A549 (cell line): ENCODE results near the gene NIFK. TPM values are rescaled to one million over a fixed set of nuclear protein-coding genes. Genes with fewer than 3 reads are reported as not detected.

ENCODE experiments used
- ATAC-seq, 2 experiments: fragments of 200-7000 bp in 1 of 2; fragments of >200 bp in 1 of 2; cut with Nextera tagmentation in 1 of 2; cut with Tn5 transposase in 1 of 2; 3 replicates each; pipeline versions ENCODE4 v1.8.0 to v1.9.1; 2018 to 2020; ENCODE audit warnings: mild to moderate bottlenecking in 1 of 2, moderate library complexity in 1 of 2
- CTCF ChIA-PET: fragments of 300-600 bp; sonication (Branson Sonifier 250); formaldehyde crosslinking; extraction: SDS; loops from one replicate; lab custom pipeline; 2021; ENCODE audit warnings: antibody characterized with exemption, inconsistent platforms; lab: Yijun Ruan, JAX
- POLR2A ChIA-PET: fragments of 350-600 bp; formaldehyde crosslinking; extraction: SDS; loops from one replicate; lab custom pipeline; 2021; ENCODE audit warnings: antibody characterized with exemption, inconsistent platforms; lab: Yijun Ruan, JAX
- DNase-seq, 2 experiments: peaks; one replicate each; pipeline versions ENCODE4 v3.0.0 to v3.0.0-alpha.2; 2011 to 2016; ENCODE audit warnings: low read depth in 1 of 2, low spot score in 1 of 2
- FAIRE-seq: peaks from 2 replicates; lab custom pipeline; 2011; peaks lifted over from hg19 to GRCh38; lab: Jason Lieb, UNC
- H3K27ac ChIP-seq, 2 experiments: fragments of >200 bp; sonication (Bioruptor Twin); formaldehyde crosslinking; 3 replicates each; pipeline ENCODE4 v1.5.1; 2016 to 2017
- H3K4me1 ChIP-seq: fragments of >200 bp; sonication (Bioruptor Twin); formaldehyde crosslinking; 3 replicates; pipeline ENCODE4 v1.6.1; 2016
- H3K4me2 ChIP-seq: fragments of >200 bp; sonication (Bioruptor Twin); formaldehyde crosslinking; 3 replicates; pipeline ENCODE4 v1.6.1; 2016
- H3K4me3 ChIP-seq: fragments of >200 bp; sonication (Bioruptor Twin); formaldehyde crosslinking; 3 replicates; pipeline ENCODE4 v1.5.1; 2016
- H3K9me3 ChIP-seq: fragments of >200 bp; sonication (Bioruptor Twin); formaldehyde crosslinking; 3 replicates; pipeline ENCODE4 v1.6.1; 2016
- CBX2 ChIP-seq: fragments of 200-600 bp; sonication (generic); IDR thresholded peaks from 2 replicates; pipeline ENCODE4 v1.6.1; 2016; ENCODE audit warnings: low read depth, mild to moderate bottlenecking, borderline replicate concordance
- CBX8 ChIP-seq: fragments of 200-600 bp; sonication (generic); IDR thresholded peaks from 2 replicates; pipeline ENCODE4 v1.6.1; 2016
- CHD2 ChIP-seq: fragments of 150-350 bp; IDR thresholded peaks from 2 replicates; pipeline ENCODE4 v1.6.1; 2014; ENCODE audit warnings: low read length; ENCODE audit not compliant: partially characterized antibody
- E2F6 ChIP-seq: IDR thresholded peaks from 2 replicates; pipeline ENCODE4 v1.6.1; 2012; ENCODE audit warnings: low read depth, borderline replicate concordance
- EHF ChIP-seq: fragments of 250-450 bp; sonication (Bioruptor Pico); IDR thresholded peaks from 2 replicates; pipeline ENCODE4 v1.5.0; 2020; ENCODE audit warnings: mild to moderate bottlenecking
- EHMT2 ChIP-seq: fragments of 200-600 bp; sonication (generic); IDR thresholded peaks from 2 replicates; pipeline ENCODE4 v1.6.1; 2016; ENCODE audit warnings: antibody characterized with exemption, low read depth, mild to moderate bottlenecking, moderate library complexity
- EP300 ChIP-seq, 2 experiments: fragments of >200 bp; sonication (Bioruptor Twin); formaldehyde crosslinking; IDR thresholded peaks; 2 replicates in 1 of 2; 3 replicates in 1 of 2; pipeline ENCODE4 v1.6.1; 2016 to 2017
- FOXS1 ChIP-seq: fragments of 250-450 bp; sonication (Bioruptor Pico); IDR thresholded peaks from 2 replicates; pipeline ENCODE4 v1.5.0; 2020; ENCODE audit warnings: mild to moderate bottlenecking, moderate library complexity
- HES2 ChIP-seq: fragments of >200 bp; sonication (Bioruptor Twin); formaldehyde crosslinking; IDR thresholded peaks from 2 replicates; pipeline ENCODE4 v1.6.1; 2016
- HEYL ChIP-seq: fragments of 250-450 bp; sonication (Bioruptor Pico); IDR thresholded peaks from 2 replicates; pipeline ENCODE4 v1.8.0; 2021; ENCODE audit warnings: mild to moderate bottlenecking, moderate library complexity
- HMGXB4 ChIP-seq: fragments of 250-450 bp; sonication (Bioruptor Pico); IDR thresholded peaks from 2 replicates; pipeline ENCODE4 v1.5.0; 2021; ENCODE audit warnings: mild to moderate bottlenecking, moderate library complexity, borderline replicate concordance
- HOXA7 ChIP-seq: fragments of 250-450 bp; sonication (Bioruptor Pico); IDR thresholded peaks from 2 replicates; pipeline ENCODE4 v1.5.0; 2020; ENCODE audit warnings: mild to moderate bottlenecking, moderate library complexity
- HOXB13 ChIP-seq: fragments of 250-450 bp; sonication (Bioruptor Pico); IDR thresholded peaks from 2 replicates; pipeline ENCODE4 v1.5.0; 2020; ENCODE audit warnings: low read depth, mild to moderate bottlenecking, moderate library complexity
- HOXB5 ChIP-seq: fragments of 250-450 bp; sonication (Bioruptor Pico); IDR thresholded peaks from 2 replicates; pipeline ENCODE4 v1.5.0; 2020; ENCODE audit warnings: mild to moderate bottlenecking, moderate library complexity
- JUN ChIP-seq, 2 experiments: fragments of >200 bp; sonication (Bioruptor Twin); formaldehyde crosslinking; IDR thresholded peaks; 2 replicates in 1 of 2; 3 replicates in 1 of 2; pipeline ENCODE4 v1.6.1; 2016 to 2017
- KDM1A ChIP-seq: fragments of 200-600 bp; sonication (generic); IDR thresholded peaks from 2 replicates; pipeline ENCODE4 v1.6.1; 2016; ENCODE audit warnings: low read depth, mild to moderate bottlenecking
- MAFK ChIP-seq: fragments of 450-650 bp; IDR thresholded peaks from 2 replicates; pipeline ENCODE4 v1.6.1; 2014; ENCODE audit not compliant: partially characterized antibody
- MAZ ChIP-seq: fragments of 150-350 bp; IDR thresholded peaks from 2 replicates; pipeline ENCODE4 v1.6.1; 2014; ENCODE audit warnings: antibody characterized with exemption, low read depth, low read length, borderline replicate concordance
- MYC ChIP-seq: IDR thresholded peaks from 2 replicates; pipeline ENCODE4 v1.6.1; 2012; ENCODE audit warnings: mild to moderate bottlenecking, inconsistent platforms, low read length, improper control_type of control experiment, borderline replicate concordance
- NPAS2 ChIP-seq: fragments of 250-450 bp; sonication (Bioruptor Pico); IDR thresholded peaks from 2 replicates; pipeline ENCODE4 v1.8.0; 2022; ENCODE audit warnings: mild to moderate bottlenecking, moderate library complexity, borderline replicate concordance
- NR3C1 ChIP-seq: fragments of >200 bp; sonication (Bioruptor Twin); formaldehyde crosslinking; IDR thresholded peaks from 3 replicates; pipeline ENCODE4 v1.6.1; 2017
- PHF8 ChIP-seq: fragments of 200-600 bp; sonication (generic); IDR thresholded peaks from 2 replicates; pipeline ENCODE4 v1.6.1; 2016; ENCODE audit warnings: low read depth, mild to moderate bottlenecking, antibody characterized with exemption, moderate library complexity, borderline replicate concordance
- POLR2AphosphoS2 ChIP-seq: conservative IDR thresholded peaks from 2 replicates; pipeline ENCODE4 v1.6.1; 2012; ENCODE audit warnings: low read length, improper control_type of control experiment, inconsistent platforms
- SMC3 ChIP-seq: fragments of >200 bp; sonication (Bioruptor Twin); formaldehyde crosslinking; IDR thresholded peaks from 3 replicates; pipeline ENCODE4 v1.6.1; 2018; ENCODE audit warnings: inconsistent platforms
- TFCP2L1 ChIP-seq: fragments of 250-450 bp; sonication (Bioruptor Pico); IDR thresholded peaks from 2 replicates; pipeline ENCODE4 v1.5.0; 2021; ENCODE audit warnings: mild to moderate bottlenecking
- TP53 ChIP-seq: fragments of 250-450 bp; sonication (Bioruptor Pico); IDR thresholded peaks from 2 replicates; pipeline ENCODE4 v1.5.0; 2021; ENCODE audit warnings: mild to moderate bottlenecking, moderate library complexity
- ZFP36 ChIP-seq: fragments of 450-650 bp; IDR thresholded peaks from 2 replicates; pipeline ENCODE4 v1.6.1; 2014; ENCODE audit warnings: borderline replicate concordance; ENCODE audit not compliant: partially characterized antibody
- ZSCAN20 ChIP-seq: fragments of 250-450 bp; sonication (Bioruptor Pico); IDR thresholded peaks from 2 replicates; pipeline ENCODE4 v1.8.0; 2022; ENCODE audit warnings: mild to moderate bottlenecking, moderate library complexity
- WGBS: methylation state at CpG from one replicate; pipeline ENCODE4 v1.1.6; 2017; ENCODE audit errors: missing lambda C conversion rate; 5-methylcytosine and 5-hydroxymethylcytosine counted together
- polyA plus RNA-seq, 4 experiments: library from polyadenylated mRNA; depleted of rRNA in 3 of 4; stranded (reverse); fragments of >200 nt; fragmentation: RNase III in 1 of 4; extraction: RNeasy Plus Mini Kit Qiagen cat#74134 plus additional on column Dnase treatment in 1 of 4; gene quantifications; 2 replicates in 3 of 4; 3 replicates in 1 of 4; pipeline ENCODE4 v1.2.3, GENCODE V29; 2011 to 2017
- TF ChIP-seq, protein P1 (sequence below): IDR thresholded peaks from 2 replicates; pipeline ENCODE4 v1.6.1; 2012
- TF ChIP-seq, protein P2 (sequence below): fragments of 250-450 bp; sonication (Bioruptor Pico); IDR thresholded peaks from 2 replicates; pipeline ENCODE4 v1.5.0; 2020; ENCODE audit warnings: low read depth, mild to moderate bottlenecking, moderate library complexity

The NIFK gene
- polyA plus RNA-seq, 2 of the 4 experiments (the other 2 are of a cell fraction): 50.3 to 82.9 TPM

DNA sequence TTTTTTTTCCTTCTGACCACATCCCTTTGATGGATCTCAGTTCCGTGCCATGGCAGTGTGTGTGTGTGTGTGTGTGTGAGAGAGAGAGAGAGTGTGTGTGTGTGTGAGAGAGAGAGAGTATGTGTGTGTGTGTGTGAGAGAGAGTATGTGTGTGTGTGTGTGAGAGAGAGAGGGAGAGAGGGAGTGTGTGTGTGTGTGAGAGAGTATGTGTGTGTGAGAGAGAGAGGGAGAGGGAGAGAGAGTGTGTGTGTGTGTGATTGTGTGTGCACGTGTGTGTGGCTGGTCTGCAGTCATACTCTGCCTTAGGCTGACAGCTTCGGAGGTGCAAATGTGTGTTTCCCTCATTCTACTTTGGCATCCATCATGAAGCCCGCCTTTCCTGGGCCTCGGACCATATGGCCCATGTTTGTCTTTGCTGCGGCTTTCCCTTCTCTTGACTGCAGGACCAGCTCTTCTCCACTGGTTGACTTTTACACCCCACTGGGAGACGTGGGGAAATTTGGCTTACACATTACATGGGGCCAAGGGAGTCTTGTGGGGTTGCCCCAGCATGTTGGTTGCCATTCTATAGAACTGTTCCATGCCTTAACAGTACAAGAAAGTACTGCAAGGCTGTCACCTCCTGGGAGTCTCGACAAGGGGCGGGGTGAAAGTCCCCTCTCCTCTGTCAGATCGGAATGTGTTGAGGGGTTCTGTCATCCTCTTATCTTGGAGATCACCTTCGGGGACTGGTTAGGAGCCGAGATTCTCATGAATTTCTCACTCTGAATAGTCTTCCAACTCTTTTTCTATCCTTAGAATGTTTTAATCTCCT, 40.4 kb upstream of the NIFK start (continued):
- TF ChIP-seq NPAS2 (CRISPR knock-in tag) (no peak), E2F6 (no peak), NR3C1 (no peak), CHD2 (no peak), MAZ (no peak)
- TF ChIP-seq, all 56 proteins: peak for 0

- DNase-seq (no peak), ATAC-seq (no peak), FAIRE-seq (no peak)
- ChIA-PET CTCF (no interaction called here), POLR2A (no interaction called here)
- TF ChIP-seq KDM1A (no peak), TFCP2L1 (CRISPR knock-in tag) (no peak), EHMT2 (no peak), ZFP36 (no peak), FOXS1 (no peak), HOXB13 (CRISPR knock-in tag) (no peak), HEYL (CRISPR knock-in tag) (no peak), MAFK (no peak), HES2 (no peak), JUN (IDR thresholded peaks at IDR 0.05) (no peak)
- WGBS: 76% methylated on average over 3 of the region's 3 CpGs
- no peak overlapping the region for H3K4me3 ChIP-seq
- H3K4me2 ChIP-seq: no peak overlapping the region
- H3K27ac ChIP-seq: no peak overlapping the region
- H3K4me1 ChIP-seq: peaks cover 19% of the 10 kb centered on the region
- H3K9me3 ChIP-seq: no peaks in the 10 kb centered on the region
These were observed 39.7 kb upstream of the NIFK start for GRCh38 chr2:121776361-121776760.

DNA sequence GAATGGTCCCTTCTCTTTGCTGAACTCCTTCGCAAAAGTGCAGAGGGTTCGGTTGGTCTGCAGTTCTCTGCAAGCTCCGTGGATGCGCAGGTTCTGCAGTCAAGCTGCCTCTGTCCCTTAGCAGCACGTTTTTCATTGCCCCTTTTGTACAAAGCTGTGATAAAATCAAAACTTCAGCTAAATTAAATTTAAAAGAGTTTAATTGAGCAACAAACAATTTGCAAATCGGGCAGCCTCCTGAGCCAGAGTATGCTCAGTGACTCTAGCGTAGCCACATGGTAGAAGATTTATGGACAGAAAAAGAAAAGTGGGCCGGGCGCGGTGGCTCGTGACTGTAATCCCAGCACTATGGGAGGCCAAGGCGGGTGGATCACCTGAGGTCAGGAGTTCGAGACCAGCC, 37.6 kb upstream of the NIFK start:
- DNase-seq (no peak), ATAC-seq (no peak), FAIRE-seq (no peak)
- CTCF ChIA-PET: no interaction called here
- peaks cover 19% of the 10 kb centered on the region for H3K4me1 ChIP-seq
- 84% methylated on average over 13 of the region's 13 CpGs for WGBS
- TF ChIP-seq EP300 (IDR thresholded peaks at IDR 0.05) (no peak), HOXA7 (no peak), MYC (no peak), TP53 (no peak), SMC3 (no peak), EHF (CRISPR knock-in tag) (no peak), HMGXB4 (CRISPR knock-in tag) (no peak), POLR2AphosphoS2 (no peak), EHMT2 (no peak), HOXB5 (CRISPR knock-in tag) (no peak), NPAS2 (CRISPR knock-in tag) (no peak), PHF8 (no peak), ZSCAN20 (CRISPR knock-in tag) (no peak), CBX8 (no peak), CBX2 (no peak)
- TF ChIP-seq, protein P1, sequence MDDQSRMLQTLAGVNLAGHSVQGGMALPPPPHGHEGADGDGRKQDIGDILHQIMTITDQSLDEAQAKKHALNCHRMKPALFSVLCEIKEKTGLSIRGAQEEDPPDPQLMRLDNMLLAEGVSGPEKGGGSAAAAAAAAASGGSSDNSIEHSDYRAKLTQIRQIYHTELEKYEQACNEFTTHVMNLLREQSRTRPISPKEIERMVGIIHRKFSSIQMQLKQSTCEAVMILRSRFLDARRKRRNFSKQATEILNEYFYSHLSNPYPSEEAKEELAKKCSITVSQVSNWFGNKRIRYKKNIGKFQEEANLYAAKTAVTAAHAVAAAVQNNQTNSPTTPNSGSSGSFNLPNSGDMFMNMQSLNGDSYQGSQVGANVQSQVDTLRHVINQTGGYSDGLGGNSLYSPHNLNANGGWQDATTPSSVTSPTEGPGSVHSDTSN: no peak
- TF ChIP-seq, protein P2, sequence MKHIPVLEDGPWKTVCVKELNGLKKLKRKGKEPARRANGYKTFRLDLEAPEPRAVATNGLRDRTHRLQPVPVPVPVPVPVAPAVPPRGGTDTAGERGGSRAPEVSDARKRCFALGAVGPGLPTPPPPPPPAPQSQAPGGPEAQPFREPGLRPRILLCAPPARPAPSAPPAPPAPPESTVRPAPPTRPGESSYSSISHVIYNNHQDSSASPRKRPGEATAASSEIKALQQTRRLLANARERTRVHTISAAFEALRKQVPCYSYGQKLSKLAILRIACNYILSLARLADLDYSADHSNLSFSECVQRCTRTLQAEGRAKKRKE (CRISPR knock-in tag): no peak
- H3K4me3 ChIP-seq: no peak overlapping the region
- POLR2A ChIA-PET: no interaction called here
- no peak overlapping the region for H3K27ac ChIP-seq
- no peaks in the 10 kb centered on the region for H3K9me3 ChIP-seq
- no peak overlapping the region for H3K4me2 ChIP-seq
